Neural cell (in vitro differentiated cells): ENCODE results near the gene DHX34. TPM values are rescaled to one million over a fixed set of nuclear protein-coding genes. Genes with fewer than 3 reads are reported as not detected.
A peak's percentile ranks its signal among the peaks of the same experiment; 100 is the strongest.

ENCODE experiments used
- H2AFZ ChIP-seq: fragments of 200-600, 300-800 bp; sonication (generic), shearing (Covaris generic); 2 replicates; pipeline ENCODE4 v1.6.0; 2014; ENCODE audit warnings: low read depth, mild to moderate bottlenecking, antibody characterized with exemption, low read length, moderate library complexity
- H3F3A ChIP-seq: fragments of 200-600 bp; shearing (Covaris generic); 2 replicates; pipeline ENCODE4 v1.6.1; 2016; ENCODE audit warnings: mild to moderate bottlenecking, moderate library complexity, mixed read lengths, antibody characterized with exemption, low read length; ENCODE audit not compliant: insufficient read depth, poor library complexity, severe bottlenecking
- H3K27ac ChIP-seq: fragments of 200-600, 300-800 bp; sonication (generic), shearing (Covaris generic); 2 replicates; pipeline ENCODE4 v1.5.1; 2014; ENCODE audit warnings: mild to moderate bottlenecking, low read length, moderate library complexity
- H3K27me3 ChIP-seq: fragments of 300-800, 200-600 bp; sonication (generic), shearing (Covaris generic); 2 replicates; pipeline ENCODE4 v1.6.0; 2014; ENCODE audit warnings: mild to moderate bottlenecking, low read depth, low read length, moderate library complexity; ENCODE audit not compliant: insufficient read depth
- H3K36me3 ChIP-seq: fragments of 300-800, 200-600 bp; sonication (generic), shearing (Covaris generic); 2 replicates; pipeline ENCODE4 v1.5.1; 2014; ENCODE audit warnings: mild to moderate bottlenecking, antibody characterized with exemption, low read length, moderate library complexity; ENCODE audit not compliant: insufficient read depth
- H3K4me2 ChIP-seq: fragments of 300-800, 200-600 bp; sonication (generic), shearing (Covaris generic); 2 replicates; pipeline ENCODE4 v1.6.0; 2014; ENCODE audit warnings: mild to moderate bottlenecking, low read length
- H3K4me3 ChIP-seq: fragments of 300-800, 200-600 bp; sonication (generic), shearing (Covaris generic); 2 replicates; pipeline ENCODE4 v1.5.1; 2014; ENCODE audit warnings: mild to moderate bottlenecking, low read length, moderate library complexity
- H3K79me2 ChIP-seq: fragments of 200-600 bp; shearing (Covaris generic); replicated peaks from 2 replicates; pipeline ENCODE4 v1.6.0; 2014; ENCODE audit warnings: mild to moderate bottlenecking, low read length, moderate library complexity; ENCODE audit not compliant: insufficient read depth
- H3K9ac ChIP-seq: fragments of 300-800, 200-600 bp; sonication (generic), shearing (Covaris generic); 2 replicates; pipeline ENCODE4 v1.6.1; 2016; ENCODE audit warnings: mild to moderate bottlenecking, low read length, mixed read lengths
- H3K9me2 ChIP-seq: fragments of 200-600 bp; shearing (Covaris generic); 2 replicates; pipeline ENCODE4 v1.6.1; 2016; ENCODE audit warnings: mild to moderate bottlenecking, low read length, mixed read lengths; ENCODE audit not compliant: insufficient read depth
- H3K9me3 ChIP-seq: fragments of 200-600, 300-800 bp; sonication (generic), shearing (Covaris generic); 2 replicates; pipeline ENCODE4 v1.6.1; 2016; ENCODE audit warnings: mild to moderate bottlenecking, mixed run types, low read length, moderate library complexity, mixed read lengths
- H4K20me1 ChIP-seq: fragments of 200-600 bp; shearing (Covaris generic); 2 replicates; pipeline ENCODE4 v1.6.1; 2016; ENCODE audit warnings: mild to moderate bottlenecking, mixed run types; ENCODE audit not compliant: insufficient read depth
- EP300 ChIP-seq: fragments of 450-650 bp; conservative IDR thresholded peaks from 2 replicates; pipeline ENCODE4 v1.6.1; 2014; ENCODE audit warnings: antibody characterized with exemption, mild to moderate bottlenecking, moderate library complexity; ENCODE audit not compliant: poor library complexity, severe bottlenecking
- EZH2 ChIP-seq: fragments of 200-600, 300-800 bp; shearing (Covaris generic), sonication (generic); IDR thresholded peaks from 2 replicates; pipeline ENCODE4 v1.6.1; 2014; ENCODE audit warnings: antibody characterized with exemption, low read length, borderline replicate concordance, mild to moderate bottlenecking; ENCODE audit not compliant: insufficient read depth, poor library complexity, severe bottlenecking
- MXI1 ChIP-seq: fragments of 450-650 bp; conservative IDR thresholded peaks from 2 replicates; pipeline ENCODE4 v1.6.1; 2014; ENCODE audit warnings: antibody characterized with exemption, mild to moderate bottlenecking; ENCODE audit not compliant: poor library complexity, severe bottlenecking
- POLR2AphosphoS5 ChIP-seq: IDR thresholded peaks from 2 replicates; pipeline ENCODE4 v1.6.1; 2012
- RAD21 ChIP-seq: fragments of 450-650 bp; conservative IDR thresholded peaks from 2 replicates; pipeline ENCODE4 v1.6.1; 2014; ENCODE audit warnings: antibody characterized with exemption, mild to moderate bottlenecking, moderate library complexity
- SMC3 ChIP-seq: fragments of 450-650 bp; conservative IDR thresholded peaks from 2 replicates; pipeline ENCODE4 v1.6.1; 2014; ENCODE audit warnings: antibody characterized with exemption, mild to moderate bottlenecking, moderate library complexity; ENCODE audit not compliant: poor library complexity
- TAF1 ChIP-seq: IDR thresholded peaks from 2 replicates; pipeline ENCODE4 v1.6.1; 2012; ENCODE audit warnings: low read depth
- polyA plus RNA-seq: library from polyadenylated mRNA; depleted of rRNA; stranded (reverse); fragments of >200 nt; gene quantifications from 2 replicates; pipeline ENCODE4 v1.2.3, GENCODE V29; 2014
- TF ChIP-seq, protein P1 (sequence below): fragments of 450-650 bp; IDR thresholded peaks from 2 replicates; pipeline ENCODE4 v1.5.1; 2014; ENCODE audit warnings: antibody characterized with exemption, mild to moderate bottlenecking, moderate library complexity; ENCODE audit not compliant: poor library complexity, severe bottlenecking
- TF ChIP-seq, protein P2 (sequence below): IDR thresholded peaks from 2 replicates; pipeline ENCODE4 v1.6.1; 2012; ENCODE audit warnings: borderline replicate concordance

DHX34 gene
- polyA plus RNA-seq, 1 donor from 2014 or later: 11.7 TPM

- Histone ChIP-seq H3K4me3 (peak overlapping the region; percentile 91), H3K79me2 (peaks cover 20% of the 10 kb centered on the region), H3K9me2 (no peaks in the 10 kb centered on the region), H4K20me1 (no peaks in the 10 kb centered on the region), H3K9ac (peak overlapping the region; percentile 94), H3K36me3 (no peaks in the 10 kb centered on the region), H3K27me3 (no peaks in the 10 kb centered on the region), H3K4me2 (peak overlapping the region; percentile 78), H3K9me3 (no peaks in the 10 kb centered on the region), H2AFZ (no peak overlapping the region), H3F3A (no peaks in the 10 kb centered on the region), H3K27ac (peak overlapping the region; percentile 80)
- TF ChIP-seq EZH2 (no peak), EP300 (no peak), POLR2AphosphoS5 (no peak), RAD21 (no peak), MXI1 (no peak), SMC3 (no peak)
- TF ChIP-seq, protein P1, sequence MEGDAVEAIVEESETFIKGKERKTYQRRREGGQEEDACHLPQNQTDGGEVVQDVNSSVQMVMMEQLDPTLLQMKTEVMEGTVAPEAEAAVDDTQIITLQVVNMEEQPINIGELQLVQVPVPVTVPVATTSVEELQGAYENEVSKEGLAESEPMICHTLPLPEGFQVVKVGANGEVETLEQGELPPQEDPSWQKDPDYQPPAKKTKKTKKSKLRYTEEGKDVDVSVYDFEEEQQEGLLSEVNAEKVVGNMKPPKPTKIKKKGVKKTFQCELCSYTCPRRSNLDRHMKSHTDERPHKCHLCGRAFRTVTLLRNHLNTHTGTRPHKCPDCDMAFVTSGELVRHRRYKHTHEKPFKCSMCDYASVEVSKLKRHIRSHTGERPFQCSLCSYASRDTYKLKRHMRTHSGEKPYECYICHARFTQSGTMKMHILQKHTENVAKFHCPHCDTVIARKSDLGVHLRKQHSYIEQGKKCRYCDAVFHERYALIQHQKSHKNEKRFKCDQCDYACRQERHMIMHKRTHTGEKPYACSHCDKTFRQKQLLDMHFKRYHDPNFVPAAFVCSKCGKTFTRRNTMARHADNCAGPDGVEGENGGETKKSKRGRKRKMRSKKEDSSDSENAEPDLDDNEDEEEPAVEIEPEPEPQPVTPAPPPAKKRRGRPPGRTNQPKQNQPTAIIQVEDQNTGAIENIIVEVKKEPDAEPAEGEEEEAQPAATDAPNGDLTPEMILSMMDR: no peak
- TF ChIP-seq, protein P2, sequence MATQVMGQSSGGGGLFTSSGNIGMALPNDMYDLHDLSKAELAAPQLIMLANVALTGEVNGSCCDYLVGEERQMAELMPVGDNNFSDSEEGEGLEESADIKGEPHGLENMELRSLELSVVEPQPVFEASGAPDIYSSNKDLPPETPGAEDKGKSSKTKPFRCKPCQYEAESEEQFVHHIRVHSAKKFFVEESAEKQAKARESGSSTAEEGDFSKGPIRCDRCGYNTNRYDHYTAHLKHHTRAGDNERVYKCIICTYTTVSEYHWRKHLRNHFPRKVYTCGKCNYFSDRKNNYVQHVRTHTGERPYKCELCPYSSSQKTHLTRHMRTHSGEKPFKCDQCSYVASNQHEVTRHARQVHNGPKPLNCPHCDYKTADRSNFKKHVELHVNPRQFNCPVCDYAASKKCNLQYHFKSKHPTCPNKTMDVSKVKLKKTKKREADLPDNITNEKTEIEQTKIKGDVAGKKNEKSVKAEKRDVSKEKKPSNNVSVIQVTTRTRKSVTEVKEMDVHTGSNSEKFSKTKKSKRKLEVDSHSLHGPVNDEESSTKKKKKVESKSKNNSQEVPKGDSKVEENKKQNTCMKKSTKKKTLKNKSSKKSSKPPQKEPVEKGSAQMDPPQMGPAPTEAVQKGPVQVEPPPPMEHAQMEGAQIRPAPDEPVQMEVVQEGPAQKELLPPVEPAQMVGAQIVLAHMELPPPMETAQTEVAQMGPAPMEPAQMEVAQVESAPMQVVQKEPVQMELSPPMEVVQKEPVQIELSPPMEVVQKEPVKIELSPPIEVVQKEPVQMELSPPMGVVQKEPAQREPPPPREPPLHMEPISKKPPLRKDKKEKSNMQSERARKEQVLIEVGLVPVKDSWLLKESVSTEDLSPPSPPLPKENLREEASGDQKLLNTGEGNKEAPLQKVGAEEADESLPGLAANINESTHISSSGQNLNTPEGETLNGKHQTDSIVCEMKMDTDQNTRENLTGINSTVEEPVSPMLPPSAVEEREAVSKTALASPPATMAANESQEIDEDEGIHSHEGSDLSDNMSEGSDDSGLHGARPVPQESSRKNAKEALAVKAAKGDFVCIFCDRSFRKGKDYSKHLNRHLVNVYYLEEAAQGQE: no peak
These were observed 72.2 kb downstream of the DHX34 start for GRCh38 chr19:47421244-47421786.

- peaks cover 20% of the 10 kb centered on the region for H3K79me2 ChIP-seq
- no peaks in the 10 kb centered on the region for H3K9me3 ChIP-seq
- no peaks in the 10 kb centered on the region for H4K20me1 ChIP-seq
- H2AFZ ChIP-seq: no peak overlapping the region
- H3K27ac ChIP-seq: peak overlapping the region; percentile 80
- H3K4me3 ChIP-seq: peak overlapping the region; percentile 91
- H3K9ac ChIP-seq: peak overlapping the region; percentile 94
- H3K36me3 ChIP-seq: no peaks in the 10 kb centered on the region
- no peaks in the 10 kb centered on the region for H3K9me2 ChIP-seq
- TF ChIP-seq SMC3 (no peak), EP300 (peak; percentile 16), RAD21 (no peak), EZH2 (no peak), TAF1 (peak; percentile 36), POLR2AphosphoS5 (peak; percentile 55)
- TF ChIP-seq, protein P2: no peak
- TF ChIP-seq, protein P1: no peak
- peaks cover 4% of the 10 kb centered on the region for H3F3A ChIP-seq
- no peaks in the 10 kb centered on the region for H3K27me3 ChIP-seq
- H3K4me2 ChIP-seq: peak overlapping the region; percentile 78
These were observed 72.8 kb downstream of the DHX34 start for GRCh38 chr19:47421844-47422395.
